MCF 10A (cell line): ENCODE data around the gene GPSM1. TPM values are rescaled to one million over a fixed set of nuclear protein-coding genes. Genes with fewer than 3 reads are reported as not detected.

Experiments used
- BruUV-seq: library from RNA; stranded (reverse); fragments of 400-500 nt; replicated peaks from 2 replicates; lab custom pipeline; 2021; lab: Mats Ljungman, UMichigan
- CTCF ChIA-PET: fragments of 300-600 bp; sonication (Branson Sonifier 250); formaldehyde crosslinking; extraction: SDS; loops from one replicate; lab custom pipeline; 2021; ENCODE audit warnings: antibody characterized with exemption, inconsistent platforms; lab: Yijun Ruan, JAX
- POLR2A ChIA-PET: fragments of 300-600, 350-650 bp; sonication (Branson Sonifier 250); formaldehyde crosslinking; extraction: SDS; loops from one replicate; lab custom pipeline; 2020; ENCODE audit warnings: antibody characterized with exemption, inconsistent platforms; lab: Yijun Ruan, JAX
- DNase-seq: peaks from one replicate; pipeline ENCODE4 v3.0.0-alpha.2; 2018; ENCODE audit not compliant: unreplicated experiment
- H3K27ac Mint-ChIP-seq: one replicate; pipeline ENCODE4 v1.8.0; 2022; ENCODE audit warnings: mild to moderate bottlenecking, low read depth, mixed read lengths; ENCODE audit not compliant: unreplicated experiment
- H3K27me3 Mint-ChIP-seq: one replicate; pipeline ENCODE4 v1.8.0; 2022; ENCODE audit warnings: mixed read lengths; ENCODE audit not compliant: insufficient read depth, unreplicated experiment
- H3K36me3 Mint-ChIP-seq: one replicate; pipeline ENCODE4 v1.8.0; 2022; ENCODE audit warnings: mild to moderate bottlenecking, moderate library complexity, mixed read lengths; ENCODE audit not compliant: insufficient read depth, unreplicated experiment
- H3K4me1 Mint-ChIP-seq: one replicate; pipeline ENCODE4 v1.8.0; 2022; ENCODE audit warnings: mixed read lengths; ENCODE audit not compliant: insufficient read depth, unreplicated experiment
- H3K4me3 Mint-ChIP-seq: one replicate; pipeline ENCODE4 v1.8.0; 2022; ENCODE audit warnings: mild to moderate bottlenecking, moderate library complexity, mixed read lengths; ENCODE audit not compliant: unreplicated experiment
- H3K9me3 Mint-ChIP-seq: one replicate; pipeline ENCODE4 v1.8.0; 2022; ENCODE audit warnings: mixed read lengths; ENCODE audit not compliant: unreplicated experiment
- CTCF ChIP-seq: fragments of 200-600 bp; IDR thresholded peaks from one replicate; pipeline ENCODE4 v1.8.0; 2022; ENCODE audit warnings: antibody characterized with exemption, mild to moderate bottlenecking; ENCODE audit not compliant: unreplicated experiment
- intact Hi-C: fragments of 100-400 bp; cut with micrococcal nuclease; formaldehyde crosslinking; loops from 2 replicates; pipeline ENCODE4 v1.14.1; 2022
- total RNA-seq: library from RNA; stranded (reverse); gene quantifications from 2 replicates; pipeline ENCODE4 v1.2.3, GENCODE V29; 2022

Gene GPSM1
- total RNA-seq, 1 experiment from 2014 or later = 15.5 TPM

GRCh38 chr9:136279471-136279870, 47.9 kb upstream of the GPSM1 start:
- no peak overlapping the region for H3K27ac Mint-ChIP-seq
- DNase-seq = no peak
- TF ChIP-seq CTCF = no peak
- peaks cover 17% of the 10 kb centered on the region for H3K27me3 Mint-ChIP-seq
- no TSS peak for BruUV-seq
- CTCF ChIA-PET = interaction anchor here (0.6 kb wide), 1 partner anchor 387 kb away, joined by 3 read pairs; no protein-coding TSS in a partner anchor
- no peak overlapping the region for H3K4me3 Mint-ChIP-seq
- no peaks in the 10 kb centered on the region for H3K4me1 Mint-ChIP-seq
- no peaks in the 10 kb centered on the region for H3K36me3 Mint-ChIP-seq
- POLR2A ChIA-PET = interaction anchor here (1.2 kb wide), 1 partner anchor 8 kb away, joined by 3 read pairs; no protein-coding TSS in a partner anchor
- H3K9me3 Mint-ChIP-seq = no peaks in the 10 kb centered on the region
- intact Hi-C loops = no loop called here

- H3K27me3 Mint-ChIP-seq = peaks cover 7% of the 10 kb centered on the region
- H3K9me3 Mint-ChIP-seq = no peaks in the 10 kb centered on the region
- ChIA-PET CTCF (interaction anchor here (0.6 to 0.9 kb wide), 2 partner anchors 20 to 109 kb away, joined by 3 to 4 read pairs; no protein-coding TSS in a partner anchor), POLR2A (no interaction called here)
- no TSS peak for BruUV-seq
- H3K4me1 Mint-ChIP-seq = no peaks in the 10 kb centered on the region
- H3K27ac Mint-ChIP-seq = no peak overlapping the region
- H3K36me3 Mint-ChIP-seq = no peaks in the 10 kb centered on the region
- intact Hi-C loops = loop anchor here (5.0 to 10.0 kb wide), 2 partner anchors 136 to 678 kb away; no protein-coding TSS in a partner anchor
- no peak for TF ChIP-seq CTCF
- no peak for DNase-seq
- H3K4me3 Mint-ChIP-seq = no peak overlapping the region
Measured at GRCh38 chr9:136280535-136281315, 46.6 kb upstream of the GPSM1 start.

GRCh38 chr9:136281421-136282271, 45.7 kb upstream of the GPSM1 start:
- POLR2A ChIA-PET = no interaction called here

More at GRCh38 chr9:136281421-136282271, 45.7 kb upstream of the GPSM1 start:
- intact Hi-C loops = loop anchor here (2.0 to 10.0 kb wide), 3 partner anchors 53 to 679 kb away; no protein-coding TSS in a partner anchor
- DNase-seq = no peak
- TF ChIP-seq CTCF = no peak
- no peak overlapping the region for H3K4me3 Mint-ChIP-seq
- no TSS peak for BruUV-seq
- CTCF ChIA-PET = interaction anchor here (0.5 to 2.4 kb wide), 6 partner anchors 15 to 111 kb away, joined by 3 to 7 read pairs (median 3); no protein-coding TSS in a partner anchor
- no peaks in the 10 kb centered on the region for H3K9me3 Mint-ChIP-seq
- H3K27ac Mint-ChIP-seq = no peak overlapping the region
- no peaks in the 10 kb centered on the region for H3K4me1 Mint-ChIP-seq
- no peaks in the 10 kb centered on the region for H3K36me3 Mint-ChIP-seq
- peaks cover 4% of the 10 kb centered on the region for H3K27me3 Mint-ChIP-seq
